ENCODE results near the gene HSPA4.
"Not testable (repeated sequence)": the region's sequence is repeated elsewhere in the genome, so short reads cannot be mapped to it uniquely, and the experiment has no call there.

The HSPA4 gene

DNA sequence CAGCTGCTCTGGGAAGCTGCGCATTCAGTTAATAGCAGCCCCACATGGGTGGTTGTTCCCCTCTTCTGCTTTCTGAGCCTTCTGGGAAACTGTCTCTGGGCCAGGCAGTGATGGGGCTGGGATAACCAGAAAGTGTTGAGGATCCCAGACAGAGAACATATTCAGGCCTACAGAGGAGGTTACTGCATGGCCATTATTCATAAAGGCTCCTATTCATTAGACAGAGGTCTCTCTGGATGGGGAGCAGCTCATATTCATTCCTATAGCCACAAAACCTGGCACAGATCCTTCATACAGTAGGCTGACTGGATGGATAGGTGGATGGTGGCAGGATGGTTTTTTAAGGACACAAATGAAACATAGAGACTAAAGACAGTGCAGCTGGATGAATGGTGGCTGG lies 76.3 kb downstream of the HSPA4 start:
- DNase-seq: no peak

DNA sequence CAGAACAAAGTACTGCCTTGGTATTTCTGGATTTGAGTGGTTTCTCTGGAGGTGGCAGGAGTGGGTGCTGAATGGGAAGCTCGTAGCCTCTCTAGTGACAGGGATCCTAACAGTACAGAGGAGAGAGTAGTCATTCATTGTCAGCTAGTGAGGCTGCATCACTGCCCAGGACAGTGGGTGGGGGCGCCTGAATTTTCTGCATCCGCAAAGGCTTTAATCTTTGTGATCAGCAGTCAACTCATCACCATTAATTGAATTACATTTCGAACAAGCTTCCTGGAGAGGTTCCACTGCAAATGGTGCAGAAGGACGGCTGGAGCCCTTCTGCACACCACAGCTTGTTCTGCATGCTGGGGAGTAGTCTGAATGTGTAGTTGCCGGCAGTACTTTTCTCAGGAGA lies 77.5 kb downstream of the HSPA4 start:
- DNase-seq: no peak

DNA sequence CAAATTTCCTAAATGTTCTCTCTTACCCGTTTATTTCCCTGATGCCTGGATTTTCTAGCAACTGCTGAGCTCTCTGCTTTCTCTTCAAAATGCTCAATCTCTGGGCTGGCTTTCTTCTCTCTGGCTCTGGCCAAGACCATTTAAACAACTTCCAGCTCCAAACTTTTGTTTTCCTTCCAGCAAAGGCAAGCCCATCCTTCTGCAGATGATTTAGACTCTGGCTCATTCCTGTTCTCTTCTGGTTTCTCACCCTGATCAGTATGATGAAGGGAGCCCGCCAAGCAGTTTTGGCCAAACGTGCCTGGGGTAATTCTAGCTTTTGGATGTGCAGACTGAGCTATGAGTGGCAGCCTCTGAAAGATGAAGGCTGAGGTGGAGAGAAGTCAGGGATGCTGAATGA lies 78.1 kb downstream of the HSPA4 start:
- DNase-seq: no peak

DNA sequence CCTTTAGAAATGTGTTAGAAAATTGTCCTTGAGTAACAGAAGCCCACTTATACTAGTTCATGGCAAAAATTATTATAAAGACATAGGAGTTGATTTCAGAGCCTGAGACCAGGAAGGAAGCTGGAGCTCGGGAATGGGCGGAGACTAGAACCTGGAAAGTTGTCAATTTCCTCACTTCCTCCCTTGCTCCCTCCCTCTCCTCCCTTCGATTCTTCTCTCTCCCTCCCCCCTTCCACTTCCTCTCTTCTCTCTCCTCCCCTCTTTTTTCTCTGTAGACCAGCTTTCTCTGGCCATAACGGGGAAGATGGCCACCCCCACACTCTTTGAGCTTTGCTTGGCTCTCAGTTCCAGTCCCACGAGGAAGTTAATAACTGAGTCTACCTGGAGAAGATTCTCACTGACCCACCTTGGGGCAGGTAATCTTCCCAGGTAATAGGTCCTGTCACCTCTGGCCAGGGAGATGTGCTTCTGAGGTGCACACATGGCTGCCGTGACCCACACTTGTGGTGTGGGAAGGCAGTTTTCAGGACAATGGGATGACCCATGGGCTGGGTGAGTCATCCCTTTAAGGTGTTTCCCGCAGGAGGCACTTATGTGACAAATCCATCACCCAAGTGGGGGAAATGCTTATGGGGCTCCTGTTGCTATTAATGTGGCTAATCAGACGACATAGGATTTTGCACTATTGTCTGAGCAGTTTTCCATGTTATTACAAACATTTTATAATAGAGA lies 78.7 kb downstream of the HSPA4 start:
- DNase-seq: no peak

DNA sequence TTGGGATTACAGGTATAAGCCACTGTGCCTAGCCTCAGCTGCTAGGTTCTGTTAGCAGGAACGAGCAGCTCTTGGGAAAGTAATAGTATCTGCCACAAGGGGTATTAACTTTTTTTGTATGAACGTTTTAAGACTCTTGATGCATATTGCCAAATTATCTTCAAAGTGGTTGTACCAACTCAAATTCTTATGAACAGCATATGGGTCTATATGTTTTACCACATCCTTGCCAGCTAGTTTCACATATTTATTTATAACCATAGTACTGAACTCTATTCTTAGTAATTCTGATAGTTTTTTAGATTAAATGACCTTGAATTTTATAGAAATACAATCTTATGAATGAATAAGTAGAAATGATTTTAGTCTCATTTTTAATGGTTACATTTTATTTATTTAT lies 80.9 kb downstream of the HSPA4 start:
- no peak for DNase-seq

DNA sequence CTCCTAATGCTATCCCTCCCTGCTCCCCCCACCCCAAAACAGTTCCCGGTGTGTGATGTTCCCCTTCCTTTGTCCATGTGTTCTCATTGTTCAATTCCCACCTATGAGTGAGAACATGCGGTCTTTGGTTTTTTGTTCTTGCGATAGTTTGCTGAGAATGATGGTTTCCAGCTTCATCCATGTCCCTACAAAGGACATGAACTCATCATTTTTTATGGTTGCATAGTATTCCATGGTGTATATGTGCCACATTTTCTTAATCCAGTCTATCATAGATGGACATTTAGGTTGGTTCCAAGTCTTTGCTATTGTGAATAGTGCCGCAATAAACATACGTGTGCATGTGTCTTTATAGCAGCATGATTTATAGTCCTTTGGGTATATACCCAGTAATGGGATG lies 81.4 kb downstream of the HSPA4 start:
- DNase-seq: not testable (repeated sequence)

DNA sequence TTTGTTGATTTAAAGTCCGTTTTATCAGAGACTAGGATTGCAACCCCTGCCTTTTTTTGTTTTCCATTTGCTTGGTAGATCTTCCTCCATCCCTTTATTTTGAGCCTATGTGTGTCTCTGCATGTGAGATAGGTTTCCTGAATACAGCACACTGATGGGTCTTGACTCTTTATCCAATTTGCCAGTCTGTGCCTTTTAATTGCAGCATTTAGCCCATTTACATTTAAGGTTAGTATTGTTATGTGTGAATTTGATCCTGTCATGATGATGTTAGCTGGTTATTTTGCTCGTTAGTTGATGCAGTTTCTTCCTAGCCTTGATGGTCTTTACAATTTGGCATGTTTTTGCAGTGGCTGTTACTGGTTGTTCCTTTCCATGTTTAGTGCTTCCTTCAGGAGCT lies 85.1 kb downstream of the HSPA4 start:
- DNase-seq: not testable (repeated sequence)

DNA sequence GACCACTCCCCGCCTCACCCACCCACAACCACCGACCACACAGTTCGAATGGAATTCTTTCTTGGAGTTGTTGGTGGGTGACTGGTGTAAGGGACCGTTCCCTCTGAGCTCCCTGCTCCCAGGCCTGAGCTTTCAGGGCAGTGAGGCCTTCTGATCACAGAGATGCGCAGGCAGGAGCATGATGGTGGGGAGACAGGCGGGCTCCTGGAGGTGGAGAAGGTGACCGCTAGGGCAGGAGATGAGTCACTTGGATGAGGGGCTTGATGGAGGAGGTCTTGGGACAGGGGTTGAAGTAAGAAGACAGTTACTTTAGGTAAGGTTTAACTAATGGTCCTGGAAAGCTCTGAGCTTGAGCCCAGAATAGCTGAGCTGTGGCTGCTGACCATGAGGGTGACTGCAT lies 88.5 kb downstream of the HSPA4 start:
- no peak for DNase-seq

DNA sequence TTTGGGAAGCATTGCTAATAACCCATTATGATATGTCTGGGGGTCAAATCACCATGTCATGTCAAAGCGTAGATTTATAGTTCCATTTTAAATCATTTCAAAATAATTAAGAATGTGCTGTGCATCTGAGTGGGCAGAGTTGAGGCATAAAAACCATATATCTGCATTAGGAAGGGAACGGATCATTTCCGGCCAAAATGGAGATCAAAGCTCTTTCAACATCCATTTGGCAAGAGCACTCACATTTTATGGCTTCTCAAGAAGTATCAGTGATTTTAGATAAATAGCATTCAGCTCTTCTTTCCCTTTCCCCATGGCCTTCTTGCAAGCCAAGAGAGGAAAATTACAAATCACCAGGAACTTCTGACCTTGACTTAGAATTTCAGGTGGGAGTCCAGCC lies 89.9 kb downstream of the HSPA4 start:
- no peak for DNase-seq

DNA sequence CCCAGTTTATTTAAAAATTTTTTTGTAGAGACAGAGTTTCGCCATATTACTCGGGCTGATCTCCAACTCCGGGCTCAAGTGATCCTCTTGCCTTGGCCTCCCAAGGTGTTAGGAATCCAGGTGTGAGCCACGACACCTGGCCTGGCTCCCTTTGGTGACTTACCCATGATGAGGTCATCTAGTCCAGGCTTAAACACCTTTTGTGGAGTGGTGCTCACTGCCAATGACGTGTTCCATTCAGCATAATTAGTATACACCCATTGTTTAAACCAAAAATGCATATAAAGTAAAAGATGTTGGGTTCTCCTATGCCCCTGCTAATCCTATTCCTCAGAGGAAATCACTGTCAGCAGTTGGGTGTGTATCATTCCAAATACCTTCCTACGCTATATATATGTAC lies 91.0 kb downstream of the HSPA4 start:
- no peak for DNase-seq

DNA sequence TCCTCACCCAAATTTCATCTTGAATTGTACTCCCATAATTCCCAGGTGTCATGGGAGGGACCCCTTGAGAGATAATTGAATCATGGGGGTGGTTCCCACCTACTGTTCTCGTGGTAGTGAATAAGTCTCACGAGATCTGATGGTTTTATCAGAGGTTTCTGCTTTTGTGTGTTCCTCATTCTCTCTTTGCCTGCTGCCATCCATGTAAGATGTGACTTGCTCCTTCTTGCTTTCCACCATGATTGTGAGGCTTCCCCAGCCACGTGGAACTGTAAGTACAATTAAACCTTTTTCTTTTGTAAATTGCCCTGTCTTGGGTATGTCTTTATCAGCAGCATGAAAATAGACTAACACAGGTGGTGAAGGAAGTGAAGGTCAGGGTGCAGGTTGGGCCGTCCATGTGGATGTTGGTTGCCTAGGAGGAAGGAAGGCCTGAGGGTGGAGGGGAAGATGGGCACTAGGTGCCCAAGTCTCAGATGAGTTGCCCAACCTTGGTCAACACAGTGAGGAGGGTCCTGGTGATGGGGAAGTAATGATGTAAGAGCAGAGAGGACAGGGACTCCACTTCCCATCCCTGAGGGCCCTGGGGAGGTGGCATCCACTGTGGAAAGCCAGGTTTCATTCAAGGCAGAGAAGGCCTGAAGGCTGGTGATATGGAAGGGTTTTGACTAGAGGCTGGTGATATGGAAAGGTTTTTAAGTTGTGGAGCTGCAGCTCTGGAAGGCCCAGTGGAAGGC lies 92.6 kb downstream of the HSPA4 start:
- no peak for DNase-seq

DNA sequence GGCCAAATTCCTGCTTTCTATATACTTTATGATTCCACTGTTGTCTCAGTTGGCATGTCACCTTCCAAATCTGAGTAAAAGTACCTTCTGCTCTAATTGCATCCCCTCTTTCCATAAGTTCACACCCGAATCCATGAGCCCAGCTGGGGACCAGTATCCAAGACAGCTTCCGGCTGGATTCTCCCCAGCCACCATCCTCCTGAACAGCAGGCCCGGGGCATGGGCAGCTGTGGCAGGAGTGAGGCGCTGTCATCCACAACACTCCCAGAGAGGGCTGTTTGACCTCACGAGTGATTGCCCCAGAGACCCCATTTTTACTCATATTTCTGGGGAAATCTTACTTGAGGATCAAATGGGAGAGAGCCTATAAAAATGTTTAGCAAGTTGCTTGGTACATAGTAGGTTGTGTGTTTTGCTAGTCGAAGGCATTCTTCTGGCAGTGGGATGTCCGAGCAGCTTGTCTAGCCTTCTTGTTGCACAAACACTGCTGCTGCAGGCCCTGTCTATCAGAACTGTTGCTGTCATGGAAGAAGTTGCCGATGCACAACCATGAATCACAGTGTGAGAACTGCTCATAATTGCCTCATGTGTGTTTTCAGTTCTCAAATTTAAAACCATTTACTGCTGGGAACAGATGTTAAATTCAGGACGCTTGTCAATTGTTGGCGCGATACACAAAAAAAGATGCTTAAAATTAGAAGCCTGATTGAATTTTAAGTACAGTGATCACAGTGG lies 93.8 kb downstream of the HSPA4 start:
- no peak for DNase-seq

DNA sequence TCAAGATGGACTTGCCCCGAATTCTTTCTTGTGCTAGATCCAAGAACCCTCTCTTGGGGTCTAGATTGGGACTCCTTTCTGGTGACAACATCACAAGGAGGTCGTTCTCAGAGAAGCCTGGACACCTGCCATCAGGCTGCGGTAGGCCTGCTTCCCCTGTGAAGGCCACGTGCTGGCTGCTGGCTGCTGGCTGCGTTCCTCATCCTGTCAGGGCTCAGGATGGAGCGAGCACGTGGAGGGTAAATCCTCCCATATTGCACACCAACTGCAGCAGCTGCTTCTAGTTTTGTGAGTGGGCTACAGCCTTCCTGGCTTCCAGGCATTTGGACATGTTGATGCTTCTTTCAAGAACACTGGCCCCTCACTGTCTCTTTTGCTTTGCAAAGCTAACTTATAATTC lies 95.6 kb downstream of the HSPA4 start:
- DNase-seq: peak; percentile 53

DNA sequence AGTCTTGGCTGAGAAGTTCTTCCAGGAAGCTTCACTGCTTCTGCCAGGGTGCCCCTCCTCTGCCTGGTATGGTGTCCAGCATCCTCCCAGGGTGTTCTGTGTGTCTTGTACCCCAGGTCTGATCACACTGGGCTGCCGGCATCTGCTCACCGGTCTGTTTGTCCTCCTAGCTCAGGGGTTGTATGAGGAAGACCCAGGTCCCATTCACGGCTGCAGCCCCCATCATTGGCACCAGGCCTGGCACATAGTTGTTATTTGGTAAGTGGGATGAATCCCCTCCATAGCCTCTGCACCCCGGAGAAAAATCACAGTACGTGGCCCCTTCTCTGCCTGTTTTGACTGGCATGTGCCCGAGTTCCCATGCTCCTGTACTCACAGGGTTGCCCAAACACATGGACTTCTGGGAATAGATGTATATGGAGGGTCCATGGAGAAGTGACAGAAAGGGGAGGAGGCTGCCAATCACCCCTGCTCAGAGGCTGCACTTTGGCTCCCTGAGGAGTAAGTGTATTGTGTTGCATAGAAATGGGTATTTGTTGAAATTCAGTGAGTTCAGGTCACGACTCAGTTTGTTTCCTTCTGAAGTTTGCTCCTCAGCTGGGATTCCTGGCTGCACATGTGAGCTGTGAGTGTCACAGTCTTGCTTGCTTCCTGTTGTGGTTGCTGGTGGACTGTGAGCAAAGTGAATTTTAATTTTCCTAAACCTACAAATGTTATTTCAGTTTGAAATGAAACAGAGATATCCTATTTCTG lies 96.2 kb downstream of the HSPA4 start:
- no peak for DNase-seq

DNA sequence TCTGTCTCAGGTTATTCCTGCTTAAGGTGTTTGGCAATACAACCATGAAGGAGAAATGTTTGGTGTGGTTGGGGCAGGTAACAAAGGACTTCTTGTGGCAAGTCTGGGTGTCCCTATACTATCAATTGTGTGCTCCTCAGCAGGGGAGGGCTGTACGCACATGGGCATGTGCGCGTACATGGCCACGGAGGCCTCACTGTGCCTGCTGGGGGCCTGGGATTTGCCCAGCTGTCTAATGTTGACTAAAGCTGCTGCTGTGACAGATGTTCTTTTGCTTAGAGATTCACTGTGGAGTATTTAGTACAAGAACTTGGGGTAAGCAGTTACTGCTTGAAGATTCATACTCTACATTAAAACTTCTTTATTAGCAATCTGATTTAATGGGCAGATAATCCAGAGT lies 97.5 kb downstream of the HSPA4 start:
- no peak for DNase-seq

DNA sequence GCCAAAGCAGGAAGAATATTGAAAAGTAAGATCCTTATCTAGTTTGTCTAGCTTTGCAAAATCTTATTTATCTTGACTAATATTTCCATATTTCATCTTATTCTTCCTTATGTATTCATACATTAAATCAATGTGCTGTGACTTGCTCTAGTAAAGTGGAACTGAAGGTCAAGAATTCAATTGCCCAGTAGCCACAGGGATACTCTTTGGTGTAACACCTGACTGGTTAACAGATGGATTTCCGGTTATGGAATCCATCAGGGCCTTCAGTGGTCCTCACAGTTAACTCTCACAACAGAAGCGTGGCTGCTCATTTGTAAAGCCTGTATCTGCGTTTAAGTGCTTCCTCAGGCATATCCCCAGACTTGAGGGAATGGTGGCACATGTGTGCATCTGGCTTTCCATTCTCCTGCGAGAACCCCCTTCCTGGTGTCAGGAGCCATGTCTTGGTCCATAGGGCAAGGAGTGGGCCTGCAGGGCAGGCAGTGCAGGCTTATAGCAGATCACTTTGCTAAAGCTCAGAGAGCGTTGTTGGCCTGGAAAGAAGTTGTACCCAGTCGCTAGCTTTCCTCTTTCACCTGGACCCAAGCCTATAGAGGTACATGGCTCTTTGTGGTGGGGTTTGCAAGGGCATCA lies 99.2 kb downstream of the HSPA4 start:
- no peak for DNase-seq

DNA sequence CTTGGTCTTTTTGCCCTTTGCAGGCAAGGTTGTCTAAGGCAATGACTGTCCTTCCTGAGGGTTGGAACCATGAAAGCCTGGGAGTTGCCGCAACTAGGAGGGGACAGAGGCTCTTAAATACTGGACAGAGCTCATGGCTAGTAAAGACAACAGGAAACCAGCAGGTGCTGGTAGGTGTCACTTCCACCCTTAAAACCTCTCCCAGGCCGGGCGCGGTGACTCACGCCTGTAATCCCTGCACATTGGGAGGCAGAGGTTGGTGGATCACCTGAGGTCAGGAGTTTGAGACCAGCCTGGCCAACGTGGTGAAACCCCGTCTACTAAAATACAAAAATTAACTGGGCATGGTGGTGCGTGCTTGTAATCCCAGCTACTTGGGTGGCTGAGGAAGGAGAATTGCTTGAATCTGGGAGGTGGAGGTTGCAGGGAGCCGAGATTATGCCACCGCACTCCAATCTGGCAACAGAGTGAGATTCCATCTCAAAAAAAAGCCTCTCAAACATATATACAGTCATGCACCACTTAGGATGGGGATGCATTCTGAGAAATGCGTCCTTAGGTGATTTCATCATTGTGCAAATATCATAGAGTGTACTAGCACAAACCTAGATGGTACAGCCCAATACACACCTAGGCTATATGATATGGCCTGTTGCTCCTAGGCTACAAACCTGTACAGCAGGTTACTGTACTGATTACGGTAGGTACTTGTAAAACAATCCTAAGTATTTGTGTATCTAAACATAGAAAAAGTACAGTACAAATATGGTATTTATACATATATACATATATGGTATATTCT lies 102.7 kb downstream of the HSPA4 start:
- no peak for DNase-seq

DNA sequence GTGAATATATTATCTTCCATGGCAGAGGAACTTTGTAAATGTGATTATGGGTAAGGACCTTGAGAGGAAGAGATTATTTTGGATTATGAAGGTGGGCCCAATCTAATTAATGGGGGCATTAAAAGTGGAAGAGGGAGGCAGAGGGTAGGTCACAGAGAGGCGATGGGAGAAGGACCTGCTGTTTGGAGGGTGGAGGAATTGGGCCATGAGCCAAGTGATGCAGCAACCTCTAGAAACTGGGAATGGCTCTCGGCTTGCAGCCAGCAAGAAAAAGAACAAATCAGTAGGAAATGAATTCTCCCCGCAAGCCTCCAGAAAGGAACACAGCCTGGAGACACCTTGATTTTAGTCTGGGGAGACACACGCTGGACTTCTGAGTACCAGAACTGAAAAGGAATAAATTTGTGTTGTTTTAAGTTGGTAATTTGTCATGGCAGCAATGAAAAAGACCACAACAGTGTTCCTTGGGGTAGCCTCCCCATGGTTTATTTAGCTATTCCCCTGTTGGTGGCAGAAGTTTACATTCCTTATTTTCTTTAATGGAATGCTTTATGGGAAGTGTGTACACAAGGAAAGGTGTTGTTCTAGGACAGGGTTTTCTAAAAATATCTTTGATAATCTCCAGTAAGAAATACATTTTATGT lies 103.6 kb downstream of the HSPA4 start:
- no peak for DNase-seq
